HG02798 (cell line): ENCODE results near the gene SP110.
"Not testable (repeated sequence)": the region's sequence is repeated elsewhere in the genome, so short reads cannot be mapped to it uniquely, and the experiment has no call there.

Experiments
- ATAC-seq: cut with Tn5 transposase; IDR thresholded peaks from one replicate; pipeline ENCODE4 v1.9.1; 2021; ENCODE audit warnings: mild to moderate bottlenecking; ENCODE audit not compliant: unreplicated experiment, poor library complexity

SP110 gene

GRCh38 chr2:230131366-230131765 lies 88.4 kb downstream of the SP110 start:
- no peak for ATAC-seq

GRCh38 chr2:230130668-230131364 lies 89.0 kb downstream of the SP110 start:
- no peak for ATAC-seq

GRCh38 chr2:230129343-230129742 lies 90.4 kb downstream of the SP110 start:
- ATAC-seq, result no peak

- no peak for ATAC-seq
Observed at GRCh38 chr2:230128623-230129342, 91.0 kb downstream of the SP110 start.

- ATAC-seq, result no peak
Observed at GRCh38 chr2:230127195-230127594, 92.6 kb downstream of the SP110 start.

- peak; percentile 54 for ATAC-seq
Observed at GRCh38 chr2:230124757-230125431, 94.9 kb downstream of the SP110 start.

- no peak for ATAC-seq
Observed at GRCh38 chr2:230124235-230124634, 95.5 kb downstream of the SP110 start.

GRCh38 chr2:230120376-230120775 lies 99.4 kb downstream of the SP110 start:
- not testable (repeated sequence) for ATAC-seq

GRCh38 chr2:230119827-230120226 lies 100.0 kb downstream of the SP110 start:
- not testable (repeated sequence) for ATAC-seq
